GM19025 (cell line): ENCODE measurements around the gene MEAF6.
A peak's percentile ranks its signal among the peaks of the same experiment; 100 is the strongest.
"Not testable (repeated sequence)": the region's sequence is repeated elsewhere in the genome, so short reads cannot be mapped to it uniquely, and the experiment has no call there.

ENCODE experiments used
- ATAC-seq: cut with Tn5 transposase; IDR thresholded peaks from one replicate; pipeline ENCODE4 v1.9.1; 2021; ENCODE audit warnings: mild to moderate bottlenecking, low read depth, moderate library complexity; ENCODE audit not compliant: unreplicated experiment

The MEAF6 gene

DNA sequence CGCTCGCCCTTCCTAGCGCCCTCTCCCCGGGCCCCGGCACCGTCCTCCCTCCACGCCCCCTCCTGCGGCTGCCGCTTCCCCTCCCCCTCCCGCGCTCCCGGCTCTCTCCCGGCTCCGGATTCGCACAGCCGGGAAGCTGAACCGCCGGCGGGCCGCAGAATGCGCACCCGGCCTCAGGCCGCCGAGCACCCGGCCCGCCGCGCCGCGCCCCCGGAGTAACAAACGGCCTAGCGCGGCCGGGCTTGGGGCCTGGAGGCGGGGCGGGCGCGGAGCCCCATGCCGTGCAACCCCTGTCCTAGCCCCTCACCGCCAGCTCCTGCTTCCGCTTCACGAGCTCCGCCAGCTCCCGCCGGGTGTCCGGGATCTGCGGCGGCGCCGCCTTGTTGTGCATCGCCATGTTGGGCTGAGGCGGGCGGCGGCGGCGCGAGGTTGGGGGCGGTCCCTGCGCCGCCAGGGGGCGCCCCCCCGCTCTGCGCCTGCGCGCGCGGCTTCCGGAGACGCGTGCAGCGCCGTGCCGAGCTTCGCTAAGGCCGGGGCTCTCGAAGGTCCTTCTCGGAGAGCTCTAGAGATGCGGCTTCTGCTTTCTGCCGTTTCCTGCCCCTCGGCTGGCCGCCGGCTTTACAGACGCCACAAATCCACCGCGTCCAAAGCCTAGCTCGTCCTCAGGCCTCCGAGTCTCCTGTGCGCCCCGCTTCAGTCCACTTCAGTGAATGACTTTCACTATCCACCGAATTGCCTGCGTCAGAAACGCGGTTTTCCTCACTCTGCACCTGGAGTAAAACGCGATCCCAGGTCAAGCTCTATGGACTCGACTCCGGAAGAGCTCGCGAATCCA, at the start of gene MEAF6:
Gene MEAF6, minus strand, starts transcription at position 417 of the 835 bp plus-strand sequence. Its CDS starts 20 bp downstream, at position 397.
- peak; percentile 89 for ATAC-seq

DNA sequence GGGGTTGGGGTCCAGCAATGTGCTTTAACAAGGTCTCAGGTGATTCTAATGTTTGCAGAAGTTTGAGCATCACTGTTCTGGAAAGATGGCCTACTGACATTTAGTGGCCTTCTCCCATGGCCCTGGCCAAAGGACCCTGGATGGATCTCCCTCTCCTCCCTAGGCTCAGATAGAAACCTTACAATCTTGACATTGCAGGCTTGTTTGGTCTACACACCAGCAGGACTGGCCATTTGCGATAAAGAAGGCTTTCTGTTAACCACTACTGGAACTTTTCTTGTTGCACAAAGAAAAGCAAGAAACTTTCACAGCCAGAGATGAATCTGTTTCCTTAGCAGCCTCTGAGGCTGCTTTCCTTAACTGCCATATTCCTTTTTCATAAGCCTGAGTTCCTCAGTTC, 48.4 kb upstream of the MEAF6 start:
- ATAC-seq: no peak

DNA sequence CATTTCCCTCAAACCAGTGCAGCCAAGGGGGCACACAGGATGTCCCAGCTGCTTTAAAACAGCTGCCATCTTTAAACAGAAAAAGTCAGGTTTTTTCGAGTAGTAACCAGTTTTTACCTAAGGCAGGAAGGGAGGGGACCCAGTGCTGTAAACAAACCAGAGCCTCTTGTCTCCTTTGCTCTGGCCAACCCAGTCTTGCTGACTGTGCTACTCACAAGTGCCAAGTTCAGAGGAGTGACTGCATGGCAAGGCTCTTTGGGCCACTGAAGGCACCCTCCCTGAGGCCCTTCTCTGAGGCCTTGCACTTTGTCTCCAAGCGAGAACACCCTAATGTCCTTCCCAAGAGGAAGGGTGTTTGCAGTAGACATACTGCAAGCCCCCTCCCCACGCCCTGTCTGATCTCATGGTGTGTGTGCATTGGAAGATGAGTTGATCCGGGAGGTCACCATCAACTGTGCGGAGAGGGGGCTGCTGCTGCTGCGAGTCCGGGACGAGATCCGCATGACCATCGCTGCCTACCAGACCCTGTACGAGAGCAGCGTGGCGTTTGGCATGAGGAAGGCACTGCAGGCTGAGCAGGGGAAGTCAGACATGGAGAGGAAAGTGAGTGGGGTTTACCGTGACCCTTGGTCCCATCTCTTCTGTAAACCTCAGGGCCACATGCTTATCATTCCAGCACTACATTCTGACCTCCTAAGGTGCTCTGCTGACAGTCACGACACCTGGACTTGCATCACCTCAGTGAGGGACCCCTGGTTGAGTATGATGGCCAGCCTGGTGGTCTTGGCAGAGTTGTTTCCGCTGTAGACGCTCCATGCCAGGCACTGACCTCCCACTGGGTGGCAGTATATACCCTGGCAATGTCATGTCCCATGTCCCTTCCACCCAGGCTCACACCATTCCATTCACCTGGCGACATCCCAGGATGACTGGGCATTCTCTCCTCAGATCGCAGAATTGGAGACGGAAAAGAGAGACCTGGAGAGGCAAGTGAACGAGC, 46.9 kb upstream of the MEAF6 start:
- no peak for ATAC-seq

GRCh38 chr1:37560401-37561132, 46.0 kb upstream of the MEAF6 start:
- no peak for ATAC-seq

DNA sequence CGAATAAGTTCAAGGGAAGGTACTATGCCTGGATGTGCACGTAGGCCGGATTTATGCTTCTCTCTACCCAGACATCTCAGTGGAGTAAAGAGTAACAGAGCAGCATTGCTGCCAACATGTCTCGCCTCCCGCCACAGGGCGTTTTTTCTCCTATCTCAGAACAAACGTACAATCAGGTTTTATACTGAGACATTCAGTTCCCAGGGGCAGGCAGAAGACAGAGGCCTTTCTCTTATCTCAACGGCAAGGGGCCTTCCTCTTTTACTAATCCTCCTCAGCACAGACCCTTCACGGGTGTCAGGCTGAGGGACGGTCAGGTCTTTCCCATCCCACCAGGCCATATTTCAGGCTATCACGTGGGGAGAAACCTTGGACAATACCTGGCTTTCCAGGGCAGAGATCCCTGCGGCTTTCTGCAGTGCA, 45.4 kb upstream of the MEAF6 start:
- not testable (repeated sequence) for ATAC-seq

- no peak for ATAC-seq
Measured at GRCh38 chr1:37559080-37559479, 44.5 kb upstream of the MEAF6 start.

DNA sequence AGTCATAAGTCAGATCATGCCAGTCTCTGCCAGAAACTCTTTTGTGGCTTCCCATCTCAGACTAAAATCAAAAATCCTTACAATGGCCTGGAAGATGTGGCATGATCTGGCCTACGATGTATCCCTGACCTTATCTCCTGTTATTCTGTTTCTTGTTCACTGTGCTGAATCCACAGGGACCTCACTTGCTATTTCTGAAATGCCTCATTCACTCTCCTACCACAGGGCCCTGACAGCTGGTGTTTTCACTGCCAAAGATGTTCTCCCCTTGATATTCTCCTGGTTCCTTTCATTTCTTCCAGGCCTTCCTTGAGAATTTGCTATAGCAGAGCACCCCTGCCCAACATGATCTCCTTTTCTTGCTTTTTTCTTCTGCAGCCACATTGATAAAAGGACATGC, 43.8 kb upstream of the MEAF6 start:
- ATAC-seq: no peak

DNA sequence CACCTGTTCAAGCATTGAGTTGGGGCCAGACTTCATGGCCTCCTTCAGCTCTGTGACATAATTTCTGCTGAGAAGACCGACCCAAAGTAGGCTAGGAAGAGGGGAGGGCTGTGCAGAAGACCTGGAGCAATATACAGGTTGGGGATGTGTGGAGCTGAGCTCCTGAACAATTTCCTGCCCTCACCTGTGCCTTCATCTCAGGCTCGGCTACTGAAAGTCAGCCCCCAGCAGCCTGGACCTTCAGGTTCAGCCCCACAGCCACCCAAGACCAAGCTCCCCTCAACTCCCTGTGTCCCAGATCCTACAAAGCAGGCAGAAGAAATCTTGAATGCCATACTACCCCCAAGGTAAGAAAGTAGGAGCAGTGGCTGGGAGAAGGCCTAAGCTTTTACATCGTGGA, 42.8 kb upstream of the MEAF6 start:
- ATAC-seq: no peak

- ATAC-seq: no peak
Measured at GRCh38 chr1:37556712-37557196, 42.2 kb upstream of the MEAF6 start, which contains the start of gene DNALI1. Gene DNALI1, plus strand, starts transcription at chr1:37556940. Its CDS starts 55 bp downstream, at chr1:37556995.

DNA sequence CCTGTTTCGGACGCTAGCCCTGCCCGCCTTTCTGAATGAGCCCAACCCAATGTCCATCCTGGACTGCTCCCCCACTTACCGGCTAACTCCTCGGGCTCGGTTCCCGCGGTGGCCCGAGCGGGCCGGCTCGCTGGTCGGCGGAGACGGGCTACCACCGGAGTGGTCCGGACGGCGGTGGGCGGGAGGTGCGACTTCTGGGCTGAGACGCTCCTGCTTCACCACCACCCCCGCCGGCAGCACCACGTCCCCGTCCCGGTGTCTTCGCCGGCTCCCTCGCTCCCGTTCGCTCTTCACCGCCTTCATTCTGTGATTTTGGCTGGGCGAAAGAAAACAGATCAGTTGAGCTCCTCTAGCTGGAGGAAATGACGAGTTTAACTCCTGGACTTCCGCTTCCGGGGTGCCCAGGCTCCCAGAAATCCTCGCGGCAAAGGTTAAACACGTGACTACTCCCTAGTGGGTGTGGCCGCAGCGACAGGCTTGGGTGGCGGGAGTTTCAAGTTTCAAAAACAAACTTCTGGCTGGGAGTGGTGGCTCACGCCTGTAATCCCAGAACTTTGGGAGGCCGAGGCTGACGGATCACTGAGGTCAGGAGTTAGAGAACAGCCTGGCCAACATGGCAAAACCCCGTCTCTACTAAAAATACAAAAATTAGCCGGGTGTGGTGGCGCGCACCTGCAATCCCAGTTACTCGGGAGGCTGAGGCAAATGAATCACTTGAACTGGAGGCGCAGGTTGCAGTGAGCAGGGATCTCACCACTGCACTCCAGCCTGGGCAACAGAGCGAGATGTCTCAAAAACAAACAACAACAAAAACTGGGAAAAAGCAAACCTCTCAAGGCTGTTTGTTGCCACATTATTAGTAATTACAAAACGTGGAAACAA, 39.6 kb upstream of the MEAF6 start, which contains the start of gene SNIP1:
Gene SNIP1, minus strand, starts transcription at position 367 of the 882 bp plus-strand sequence. Its CDS starts 64 bp downstream, at position 303.
- peak; percentile 78 for ATAC-seq

GRCh38 chr1:37553598-37553926, 39.0 kb upstream of the MEAF6 start:
- no peak for ATAC-seq

GRCh38 chr1:37549341-37549740, 34.8 kb upstream of the MEAF6 start:
- ATAC-seq: no peak

DNA sequence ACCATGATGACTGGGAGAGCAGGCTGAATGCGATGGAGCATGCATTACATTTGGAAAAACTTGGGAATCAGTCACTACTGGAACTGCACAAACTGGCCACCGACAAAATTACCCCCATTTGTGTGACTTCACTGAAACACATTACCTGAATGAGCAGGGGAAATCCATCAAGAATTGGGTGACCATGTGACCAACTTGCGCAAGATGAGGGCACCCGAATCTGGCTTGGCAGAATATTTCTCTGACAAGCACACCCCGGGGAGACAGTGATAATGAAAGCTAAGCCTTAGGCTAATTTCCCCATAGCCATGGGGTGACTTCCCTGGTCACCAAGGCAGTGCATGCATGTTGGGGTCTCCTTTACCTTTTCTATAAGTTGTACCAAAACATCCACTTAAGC, 30.5 kb upstream of the MEAF6 start:
- no peak for ATAC-seq

- ATAC-seq: no peak
Measured at GRCh38 chr1:37544530-37544929, 30.0 kb upstream of the MEAF6 start.

DNA sequence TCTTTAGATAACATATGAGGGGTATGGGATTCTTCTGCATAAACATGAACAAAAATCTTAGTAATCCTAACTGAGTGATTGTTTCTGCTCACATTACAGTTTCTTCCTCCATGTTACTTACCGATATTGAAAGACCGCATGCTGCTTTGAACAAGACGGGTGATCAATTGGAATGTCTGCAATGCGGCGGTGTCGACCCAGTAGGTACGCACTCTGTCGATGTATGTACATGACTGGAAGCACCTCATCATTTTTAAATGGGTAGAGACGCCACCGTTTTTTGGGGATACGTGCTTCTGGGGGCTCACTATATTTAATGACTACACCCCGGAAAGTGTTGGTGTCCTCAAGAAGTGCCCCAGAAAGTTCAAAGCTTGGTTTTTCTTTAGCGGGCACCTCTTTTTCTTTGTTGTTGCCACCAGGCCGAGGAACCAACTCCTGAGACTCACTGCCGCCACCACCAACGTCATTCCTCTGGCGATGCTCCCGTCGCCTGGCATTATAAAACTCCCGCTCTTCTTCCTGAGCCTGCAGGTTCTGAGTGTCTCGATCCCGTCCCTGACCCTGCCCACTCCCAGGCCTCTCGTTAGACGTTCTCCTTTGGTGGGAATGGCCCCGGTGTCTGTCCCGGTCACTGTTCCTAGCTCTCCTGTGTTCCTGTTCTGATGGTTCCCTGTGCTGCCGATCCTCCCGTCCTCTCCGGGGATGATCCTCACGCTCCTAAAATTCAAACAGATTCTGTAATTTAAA, 25.6 kb upstream of the MEAF6 start:
- ATAC-seq: no peak

GRCh38 chr1:37539154-37539553, 24.6 kb upstream of the MEAF6 start:
- not testable (repeated sequence) for ATAC-seq

DNA sequence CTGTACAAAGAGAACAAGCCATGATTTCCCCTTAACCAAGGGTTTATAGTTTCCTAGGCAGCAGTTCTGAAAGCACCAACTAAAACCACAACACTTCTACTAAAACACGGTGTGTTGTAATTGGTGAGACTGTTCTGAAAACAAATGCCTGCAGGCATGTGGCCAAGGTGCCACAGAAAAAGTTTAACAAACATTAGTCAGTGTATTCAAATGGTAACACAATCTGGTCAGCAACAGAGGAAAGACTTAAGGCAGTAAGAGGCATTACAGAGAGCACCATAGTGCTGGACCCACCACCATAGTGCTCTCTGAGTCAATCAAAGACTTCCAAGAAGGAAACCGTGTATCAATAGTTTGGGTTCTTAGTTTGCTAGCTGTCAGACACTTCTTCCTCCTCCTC, 22.8 kb upstream of the MEAF6 start:
- no peak for ATAC-seq

- ATAC-seq: no peak
Measured at GRCh38 chr1:37533317-37534093, 18.9 kb upstream of the MEAF6 start.
